H1 (cell line): ENCODE results near the gene TSHZ2. TPM values are rescaled to one million over a fixed set of nuclear protein-coding genes. Genes with fewer than 3 reads are reported as not detected.

Source experiments
- CTCF ChIA-PET: fragments of 300-600 bp; sonication (Branson Sonifier 250); formaldehyde crosslinking; loops from one replicate; lab custom pipeline; 2021; ENCODE audit not compliant: partially characterized antibody; lab: Charles Lee
- POLR2A ChIA-PET: fragments of 300-600 bp; sonication (Branson Sonifier 250); formaldehyde crosslinking; loops from one replicate; lab custom pipeline; 2021; ENCODE audit warnings: inconsistent platforms; ENCODE audit not compliant: partially characterized antibody; lab: Charles Lee
- DNase-seq, 2 experiments: peaks; one replicate each; pipeline versions ENCODE4 v3.0.0 to v3.0.0-alpha.2; 2010 to 2022; ENCODE audit warnings: low spot score in 2 of 2, low read depth in 1 of 2, mixed read lengths in 1 of 2
- FAIRE-seq: peaks from 2 replicates; lab custom pipeline; 2011; peaks lifted over from hg19 to GRCh38; lab: Jason Lieb, UNC
- H2AFZ ChIP-seq: 2 replicates; pipeline ENCODE4 v1.8.1; 2012; ENCODE audit warnings: low read length, inconsistent platforms
- H2AK5ac ChIP-seq: 2 replicates; pipeline ENCODE4 v1.6.1; 2013; ENCODE audit warnings: low read depth, low read length
- H2BK120ac ChIP-seq: replicated peaks from 2 replicates; pipeline ENCODE3; 2013; ENCODE audit warnings: low read depth, low read length, inconsistent platforms
- H2BK12ac ChIP-seq: 2 replicates; pipeline ENCODE4 v1.6.1; 2013; ENCODE audit warnings: low read depth, low read length
- H2BK15ac ChIP-seq: 2 replicates; pipeline ENCODE4 v1.6.1; 2013; ENCODE audit warnings: low read length
- H2BK20ac ChIP-seq: 2 replicates; pipeline ENCODE4 v1.6.1; 2013; ENCODE audit warnings: low read length
- H2BK5ac ChIP-seq: 2 replicates; pipeline ENCODE4 v1.6.1; 2013; ENCODE audit warnings: low read depth, low read length
- H3K14ac ChIP-seq: 2 replicates; pipeline ENCODE4 v1.6.1; 2013; ENCODE audit warnings: inconsistent platforms; ENCODE audit not compliant: insufficient read length
- H3K18ac ChIP-seq: 2 replicates; pipeline ENCODE4 v1.6.1; 2013; ENCODE audit warnings: low read length; ENCODE audit errors: extremely low read depth
- H3K23ac ChIP-seq: 2 replicates; pipeline ENCODE4 v1.6.1; 2013; ENCODE audit warnings: inconsistent platforms; ENCODE audit not compliant: insufficient read length
- H3K23me2 ChIP-seq: 2 replicates; pipeline ENCODE4 v1.6.1; 2013; ENCODE audit warnings: low read depth, low read length
- H3K27ac ChIP-seq: 2 replicates; pipeline ENCODE4 v1.6.1; 2011; ENCODE audit warnings: low read depth, low read length, inconsistent platforms
- H3K27me3 ChIP-seq, 4 experiments: replicated peaks in 1 of 4; 1 replicate in 1 of 4; 2 replicates in 3 of 4; pipeline versions ENCODE4 v1.6.1 to v1.8.1; 2011 to 2013; ENCODE audit warnings: low read length in 3 of 4, mild to moderate bottlenecking in 3 of 4, inconsistent platforms in 2 of 4, mixed read lengths in 2 of 4, moderate library complexity in 1 of 4; ENCODE audit not compliant: control insufficient read depth in 3 of 4, insufficient read depth in 3 of 4; ENCODE audit errors: extremely low read depth in 1 of 4
- H3K36me3 ChIP-seq, 4 experiments: 2 replicates each; pipeline versions ENCODE4 v1.6.1 to v1.8.1; 2011 to 2013; ENCODE audit warnings: mild to moderate bottlenecking in 4 of 4, low read length in 3 of 4, moderate library complexity in 2 of 4, control low read depth in 1 of 4, inconsistent platforms in 1 of 4; ENCODE audit not compliant: insufficient read depth in 4 of 4, control insufficient read depth in 2 of 4
- H3K4ac ChIP-seq: replicated peaks from 2 replicates; pipeline ENCODE3; 2013; ENCODE audit warnings: low read length, low read depth, mixed read lengths, inconsistent platforms; ENCODE audit not compliant: insufficient read length
- H3K4me1 ChIP-seq, 4 experiments: replicated peaks in 1 of 4; 1 replicate in 1 of 4; 2 replicates in 3 of 4; pipeline versions ENCODE4 v1.6.1 to v1.8.1; 2011 to 2013; ENCODE audit warnings: low read length in 3 of 4, inconsistent platforms in 2 of 4, mixed read lengths in 1 of 4; ENCODE audit not compliant: insufficient read depth in 4 of 4, control insufficient read depth in 3 of 4
- H3K4me2 ChIP-seq, 2 experiments: 2 replicates each; pipeline versions ENCODE4 v1.6.1 to v1.8.1; 2011 to 2013; ENCODE audit warnings: low read depth in 2 of 2, low read length in 2 of 2, control low read depth in 1 of 2, inconsistent platforms in 1 of 2, mild to moderate bottlenecking in 1 of 2; ENCODE audit not compliant: insufficient read depth in 1 of 2
- H3K4me3 ChIP-seq, 4 experiments: fragments of 200-600, 300-600 bp in 1 of 4; sonication (generic), shearing (Covaris generic), sonication (Bioruptor Twin) in 1 of 4; 2 replicates each; pipeline versions ENCODE4 v1.5.1 to v1.8.1; 2011 to 2016; ENCODE audit warnings: low read length in 4 of 4, low read depth in 3 of 4, control low read depth in 2 of 4, inconsistent platforms in 2 of 4, mild to moderate bottlenecking in 2 of 4, mixed read lengths in 1 of 4, moderate library complexity in 1 of 4; ENCODE audit not compliant: insufficient read depth in 2 of 4; ENCODE audit errors: extremely low read depth in 1 of 4
- H3K56ac ChIP-seq: replicated peaks from 2 replicates; pipeline ENCODE3; 2013; ENCODE audit warnings: low read depth, mild to moderate bottlenecking, mixed read lengths, low read length, inconsistent platforms; ENCODE audit not compliant: insufficient read length
- H3K79me1 ChIP-seq: 2 replicates; pipeline ENCODE4 v1.6.1; 2013; ENCODE audit warnings: low read depth, low read length, control low read depth
- H3K79me2 ChIP-seq, 2 experiments: 2 replicates each; pipeline versions ENCODE4 v1.6.1 to v1.8.1; 2012 to 2013; ENCODE audit warnings: low read length in 2 of 2, mild to moderate bottlenecking in 2 of 2, inconsistent platforms in 1 of 2; ENCODE audit not compliant: insufficient read depth in 2 of 2, control insufficient read depth in 1 of 2
- H3K9ac ChIP-seq, 4 experiments: replicated peaks in 1 of 4; 1 replicate in 1 of 4; 2 replicates in 3 of 4; pipeline versions ENCODE4 v1.6.1 to v1.8.1; 2011 to 2013; ENCODE audit warnings: low read depth in 3 of 4, low read length in 3 of 4, control low read depth in 2 of 4, mild to moderate bottlenecking in 2 of 4, moderate library complexity in 2 of 4, inconsistent platforms in 1 of 4; ENCODE audit errors: extremely low read depth in 1 of 4
- H3K9me3 ChIP-seq, 2 experiments: 2 replicates each; pipeline versions ENCODE4 v1.6.1 to v1.8.1; 2012 to 2013; ENCODE audit warnings: mild to moderate bottlenecking in 2 of 2, moderate library complexity in 2 of 2, control low read depth in 1 of 2, inconsistent platforms in 1 of 2, low read depth in 1 of 2, low read length in 1 of 2, mixed read lengths in 1 of 2; ENCODE audit not compliant: insufficient read depth in 2 of 2
- H4K20me1 ChIP-seq, 2 experiments: replicated peaks in 1 of 2; 2 replicates each; pipeline versions ENCODE3 to v1.8.1; 2011 to 2013; ENCODE audit warnings: inconsistent platforms in 2 of 2, low read length in 2 of 2, mild to moderate bottlenecking in 1 of 2; ENCODE audit not compliant: insufficient read depth in 2 of 2, control insufficient read depth in 1 of 2
- H4K5ac ChIP-seq: 2 replicates; pipeline ENCODE4 v1.6.1; 2013; ENCODE audit warnings: low read length, low read depth, mixed read lengths, inconsistent platforms; ENCODE audit not compliant: insufficient read length
- H4K8ac ChIP-seq: 2 replicates; pipeline ENCODE4 v1.8.0; 2013; ENCODE audit warnings: mild to moderate bottlenecking, moderate library complexity, low read length, inconsistent platforms; ENCODE audit not compliant: insufficient read depth; ENCODE audit errors: extremely low read depth
- H4K91ac ChIP-seq: replicated peaks from 2 replicates; pipeline ENCODE3; 2013; ENCODE audit warnings: low read length, mixed read lengths, inconsistent platforms; ENCODE audit not compliant: insufficient read length
- CREB1 ChIP-seq: IDR thresholded peaks from 2 replicates; pipeline ENCODE4 v1.6.1; 2012; ENCODE audit warnings: inconsistent platforms
- GABPA ChIP-seq: IDR thresholded peaks from 2 replicates; pipeline ENCODE4 v1.6.1; 2011; ENCODE audit warnings: mild to moderate bottlenecking, low read length, moderate library complexity, borderline replicate concordance; ENCODE audit not compliant: insufficient read depth
- GTF2F1 ChIP-seq: IDR thresholded peaks from 2 replicates; pipeline ENCODE4 v1.6.1; 2012; ENCODE audit warnings: low read depth, low read length, improper control_type of control experiment, borderline replicate concordance
- JUND ChIP-seq: IDR thresholded peaks from 2 replicates; pipeline ENCODE4 v1.6.1; 2011; ENCODE audit warnings: mild to moderate bottlenecking, improper control_type of control experiment, low read length
- MAX ChIP-seq: IDR thresholded peaks from 2 replicates; pipeline ENCODE4 v1.6.1; 2012; ENCODE audit warnings: inconsistent platforms
- PHF8 ChIP-seq: fragments of 200-600 bp; sonication (generic); conservative IDR thresholded peaks from 2 replicates; pipeline ENCODE4 v1.7.1; 2012; ENCODE audit warnings: low read depth, mild to moderate bottlenecking, inconsistent platforms, low read length, moderate library complexity
- RBBP5 ChIP-seq: IDR thresholded peaks from 2 replicates; pipeline ENCODE4 v1.7.1; 2012; ENCODE audit warnings: low read depth, mild to moderate bottlenecking, inconsistent platforms, low read length, moderate library complexity, borderline replicate concordance
- SIN3A ChIP-seq, 2 experiments: IDR thresholded peaks in 1 of 2; conservative IDR thresholded peaks in 1 of 2; 2 replicates each; pipeline ENCODE4 v1.6.1; 2011 to 2012; ENCODE audit warnings: low read length in 2 of 2, improper control_type of control experiment in 1 of 2, low read depth in 1 of 2, mild to moderate bottlenecking in 1 of 2
- SP2 ChIP-seq: IDR thresholded peaks from 2 replicates; pipeline ENCODE4 v1.6.1; 2012; ENCODE audit warnings: mild to moderate bottlenecking, low read length, inconsistent platforms
- SP4 ChIP-seq: IDR thresholded peaks from 2 replicates; pipeline ENCODE4 v1.6.1; 2012; ENCODE audit warnings: low read length, inconsistent platforms
- TAF1 ChIP-seq: IDR thresholded peaks from 2 replicates; pipeline ENCODE4 v1.6.1; 2011; ENCODE audit warnings: mild to moderate bottlenecking, low read depth, low read length
- TAF7 ChIP-seq: optimal IDR thresholded peaks from 2 replicates; pipeline ENCODE3; 2011; ENCODE audit warnings: low read depth, mild to moderate bottlenecking, inconsistent platforms, low read length, moderate library complexity, borderline replicate concordance
- YY1 ChIP-seq: IDR thresholded peaks from 2 replicates; pipeline ENCODE4 v1.6.1; 2011; ENCODE audit warnings: low read depth, mild to moderate bottlenecking, low read length
- WGBS, 2 experiments: shearing (Covaris generic) in 1 of 2; methylation state at CpG; one replicate each; pipeline versions ENCODE4 v1.1.6 to v1.1.7; 2013 to 2015; ENCODE audit warnings: low lambda C conversion rate in 2 of 2, mixed read lengths in 2 of 2, inconsistent platforms in 1 of 2, low coverage in 1 of 2, missing lambda C conversion rate in 1 of 2; ENCODE audit not compliant: insufficient replicate concordance in 2 of 2, insufficient coverage in 1 of 2, insufficient read length in 1 of 2; ENCODE audit errors: extremely low coverage in 1 of 2, missing lambda C conversion rate in 1 of 2; 5-methylcytosine and 5-hydroxymethylcytosine counted together
- polyA plus RNA-seq, 7 experiments: library from polyadenylated mRNA; depleted of rRNA in 3 of 7; stranded (reverse) in 5 of 7; unstranded in 2 of 7; fragments of >200 nt in 5 of 7; fragments of 200-250 nt in 2 of 7; gene quantifications; 1 replicate in 5 of 7; 2 replicates in 1 of 7; 4 replicates in 1 of 7; pipeline versions ENCODE4 v1.2.1 to v1.2.3, GENCODE V29; 2011 to 2013; ENCODE audit warnings: missing spikeins in 2 of 7, mixed read lengths in 2 of 7
- total RNA-seq: library from RNA; stranded (reverse); fragmentation: NEBNext Ultra II Directional; extraction: Animal tissue kit (Norgen Biotek cat#: 25700); gene quantifications from 2 replicates; pipeline ENCODE4 v1.2.1, GENCODE V29; 2021

The TSHZ2 gene
- total and polyA plus RNA-seq, 2 of the 8 experiments (the other 6 are each of a cell fraction or from before 2014, with no cell fraction given) = 0.14 to 0.30 TPM

DNA sequence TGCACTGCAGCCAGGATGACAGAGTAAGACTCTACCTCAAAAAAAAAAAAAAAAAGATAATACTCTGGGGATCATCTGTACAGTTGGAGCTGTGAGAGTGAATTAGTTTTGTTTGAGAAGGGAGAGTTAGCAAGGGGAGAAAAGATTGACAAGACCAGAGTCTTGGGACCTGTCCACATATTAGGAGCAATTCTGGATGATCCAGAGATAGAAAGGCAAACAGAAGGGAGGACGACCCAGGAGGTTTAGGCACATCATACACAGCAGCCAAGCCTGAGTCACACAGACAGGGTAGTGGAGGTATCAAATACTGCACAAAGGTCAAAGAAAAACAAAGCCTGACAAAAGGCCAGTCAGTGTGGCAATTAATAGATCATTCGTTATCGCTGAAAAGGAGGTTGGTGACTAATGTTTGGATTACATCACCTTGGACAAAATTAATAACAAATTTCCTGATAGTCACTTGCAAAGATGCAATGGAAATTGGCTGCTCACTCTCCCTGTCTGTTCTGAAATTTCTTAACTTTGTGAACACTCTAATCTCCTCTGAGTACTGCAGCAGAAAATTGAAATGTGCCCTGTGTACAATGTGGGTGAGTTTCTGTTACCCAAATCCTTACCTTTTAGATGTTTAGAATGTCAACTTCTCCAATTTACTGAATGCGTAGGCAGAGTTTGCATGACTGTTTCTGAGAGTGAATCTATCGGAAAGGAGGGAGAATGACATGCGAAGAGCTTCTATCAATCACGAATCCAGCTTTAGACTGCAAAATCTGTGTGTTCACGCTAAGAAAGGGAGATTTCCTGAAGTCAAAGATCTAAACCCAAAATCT is 105.4 kb downstream of the TSHZ2 start:
- CTCF ChIA-PET = no interaction called here
- no peak for FAIRE-seq
- no peak for TF ChIP-seq GABPA
- TF ChIP-seq TAF1 = no peak
- TF ChIP-seq TAF7 = no peak
- TF ChIP-seq SP2 = no peak
- TF ChIP-seq RBBP5 = no peak
- no peak for TF ChIP-seq MAX
- no peak for TF ChIP-seq SP4
- TF ChIP-seq JUND = no peak
- no peak for TF ChIP-seq GTF2F1
- no peak for TF ChIP-seq YY1
- TF ChIP-seq PHF8 = no peak
- no peak for TF ChIP-seq SIN3A (conservative IDR thresholded peaks at IDR 0.05 in 1 of 2, IDR thresholded peaks at IDR 0.05 in 1 of 2; ENCODE audit: low read depth in 1 of 2, low read length in 2 of 2)
- TF ChIP-seq CREB1 = no peak

More for the DNA sequence above, 105.4 kb downstream of the TSHZ2 start:
- H4K20me1 ChIP-seq = no peaks in the 10 kb centered on the region
- no peak overlapping the region for H3K23ac ChIP-seq
- H3K4ac ChIP-seq = no peak overlapping the region
- no peaks in the 10 kb centered on the region for H3K36me3 ChIP-seq
- 93% methylated on average over 8 of the region's 8 CpGs; no CpG with 5 or more reads in 1 of the 2 experiments for WGBS, 2 experiments
- H3K27ac ChIP-seq = no peak overlapping the region
- H4K8ac ChIP-seq = no peak overlapping the region
- H3K79me2 ChIP-seq = no peaks in the 10 kb centered on the region
- H2BK15ac ChIP-seq = no peak overlapping the region
- no peak overlapping the region for H3K4me3 ChIP-seq
- DNase-seq = no peak
- no peak overlapping the region for H3K9ac ChIP-seq
- no peak overlapping the region for H2AK5ac ChIP-seq
- no peaks in the 10 kb centered on the region for H3K79me1 ChIP-seq
- H2BK20ac ChIP-seq = no peak overlapping the region
- no peak overlapping the region for H3K18ac ChIP-seq
- no peak overlapping the region for H3K56ac ChIP-seq
- no peak overlapping the region for H4K91ac ChIP-seq
- H3K27me3 ChIP-seq = no peaks in the 10 kb centered on the region
- no peak overlapping the region for H2BK12ac ChIP-seq
- no peaks in the 10 kb centered on the region; a peak in 1 of 7 replicates for H3K4me1 ChIP-seq
- no peak overlapping the region for H4K5ac ChIP-seq
- H2BK5ac ChIP-seq = no peak overlapping the region
- POLR2A ChIA-PET = interaction anchor here (0.6 kb wide), 1 partner anchor 11 kb away, joined by 3 read pairs; no protein-coding TSS in a partner anchor
- H2BK120ac ChIP-seq = no peak overlapping the region
- H3K14ac ChIP-seq = no peak overlapping the region
- no peak overlapping the region for H3K4me2 ChIP-seq
- H3K9me3 ChIP-seq = no peaks in the 10 kb centered on the region
- no peak overlapping the region for H2AFZ ChIP-seq
- H3K23me2 ChIP-seq = peaks cover 5% of the 10 kb centered on the region; the same call in 1 of the 2 replicates
